Measurements from ENCODE around the gene MYLK.

DNA sequence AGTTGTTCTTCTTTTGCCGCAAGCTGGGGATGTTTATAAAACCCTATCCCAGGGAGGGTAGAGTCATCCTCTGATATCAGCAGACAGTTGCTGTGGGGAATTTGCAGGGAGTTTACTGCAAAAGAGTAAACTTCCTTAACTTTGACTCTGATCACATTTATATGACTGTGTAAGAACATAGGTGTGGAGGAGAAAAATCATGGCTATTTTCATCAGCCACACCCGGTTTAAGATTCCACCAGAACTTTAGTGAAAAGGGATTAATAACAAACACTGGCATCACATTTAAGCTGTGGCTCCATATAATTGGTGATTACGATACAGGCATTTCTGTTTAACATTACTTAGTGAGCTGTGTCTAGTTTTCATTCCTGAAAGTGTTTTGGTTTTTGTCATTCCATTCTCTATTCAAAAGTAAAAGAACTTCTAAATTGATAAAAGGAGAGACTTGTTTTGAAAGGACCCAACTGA, 143.1 kb downstream of the MYLK start:
- no peak for TF ChIP-seq POLR2A (IDR thresholded peaks at IDR 0.05)
- TF ChIP-seq, protein P1, sequence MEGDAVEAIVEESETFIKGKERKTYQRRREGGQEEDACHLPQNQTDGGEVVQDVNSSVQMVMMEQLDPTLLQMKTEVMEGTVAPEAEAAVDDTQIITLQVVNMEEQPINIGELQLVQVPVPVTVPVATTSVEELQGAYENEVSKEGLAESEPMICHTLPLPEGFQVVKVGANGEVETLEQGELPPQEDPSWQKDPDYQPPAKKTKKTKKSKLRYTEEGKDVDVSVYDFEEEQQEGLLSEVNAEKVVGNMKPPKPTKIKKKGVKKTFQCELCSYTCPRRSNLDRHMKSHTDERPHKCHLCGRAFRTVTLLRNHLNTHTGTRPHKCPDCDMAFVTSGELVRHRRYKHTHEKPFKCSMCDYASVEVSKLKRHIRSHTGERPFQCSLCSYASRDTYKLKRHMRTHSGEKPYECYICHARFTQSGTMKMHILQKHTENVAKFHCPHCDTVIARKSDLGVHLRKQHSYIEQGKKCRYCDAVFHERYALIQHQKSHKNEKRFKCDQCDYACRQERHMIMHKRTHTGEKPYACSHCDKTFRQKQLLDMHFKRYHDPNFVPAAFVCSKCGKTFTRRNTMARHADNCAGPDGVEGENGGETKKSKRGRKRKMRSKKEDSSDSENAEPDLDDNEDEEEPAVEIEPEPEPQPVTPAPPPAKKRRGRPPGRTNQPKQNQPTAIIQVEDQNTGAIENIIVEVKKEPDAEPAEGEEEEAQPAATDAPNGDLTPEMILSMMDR (IDR thresholded peaks at IDR 0.05), result no peak

Data from lower leg skin (tissue), 3 donors.